GM12892 (cell line): Measurements from ENCODE around the gene TMPRSS9.

ENCODE experiments used
- POLR2A ChIP-seq: IDR thresholded peaks from 2 replicates; pipeline ENCODE4 v1.6.1; 2011; ENCODE audit warnings: low read depth, low read length, control low read depth
- POLR2AphosphoS5 ChIP-seq: IDR thresholded peaks from 2 replicates; pipeline ENCODE4 v1.6.1; 2011; ENCODE audit warnings: low read depth, low read length, control low read depth

- TF ChIP-seq POLR2AphosphoS5 (no peak), POLR2A (no peak)
Observed at GRCh38 chr19:2420490-2420889, 60.4 kb downstream of the TMPRSS9 start.
